Measurements from ENCODE around the gene ZCCHC9. TPM values are rescaled to one million over a fixed set of nuclear protein-coding genes. Genes with fewer than 3 reads are reported as not detected.

The ZCCHC9 gene
- total RNA-seq, 4 donors from 2014 or later = 10.0 to 36.2 (median 28.2) TPM

DNA sequence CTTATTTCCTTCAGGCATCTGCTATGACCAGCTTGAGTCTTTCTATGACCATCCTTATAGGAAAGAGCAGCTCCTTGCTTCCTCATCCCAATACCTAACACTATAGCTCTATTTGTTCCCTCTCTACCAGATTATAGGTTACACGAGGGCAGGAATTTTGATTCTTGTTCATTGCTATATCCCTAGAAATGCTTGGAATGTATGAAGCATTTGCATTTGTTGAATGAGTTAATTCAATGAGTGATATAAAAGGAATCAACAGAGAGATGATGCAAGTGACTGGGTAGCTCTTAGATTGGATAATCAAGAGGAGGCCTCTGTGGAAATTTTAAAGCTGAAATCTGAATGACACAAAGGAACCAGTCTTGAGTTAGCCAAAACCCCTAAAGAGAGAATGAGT is 13.9 kb downstream of the ZCCHC9 start:
- no peak for DNase-seq
- Histone ChIP-seq H3K36me3 (no peaks in the 10 kb centered on the region), H3K9me3 (no peaks in the 10 kb centered on the region), H3K4me3 (no peak overlapping the region), H3K4me1 (no peaks in the 10 kb centered on the region), H3K27ac (no peak overlapping the region), H3K27me3 (no peaks in the 10 kb centered on the region)
- no peak for TF ChIP-seq POLR2A (IDR thresholded peaks at IDR 0.05)
- TF ChIP-seq, protein P1, sequence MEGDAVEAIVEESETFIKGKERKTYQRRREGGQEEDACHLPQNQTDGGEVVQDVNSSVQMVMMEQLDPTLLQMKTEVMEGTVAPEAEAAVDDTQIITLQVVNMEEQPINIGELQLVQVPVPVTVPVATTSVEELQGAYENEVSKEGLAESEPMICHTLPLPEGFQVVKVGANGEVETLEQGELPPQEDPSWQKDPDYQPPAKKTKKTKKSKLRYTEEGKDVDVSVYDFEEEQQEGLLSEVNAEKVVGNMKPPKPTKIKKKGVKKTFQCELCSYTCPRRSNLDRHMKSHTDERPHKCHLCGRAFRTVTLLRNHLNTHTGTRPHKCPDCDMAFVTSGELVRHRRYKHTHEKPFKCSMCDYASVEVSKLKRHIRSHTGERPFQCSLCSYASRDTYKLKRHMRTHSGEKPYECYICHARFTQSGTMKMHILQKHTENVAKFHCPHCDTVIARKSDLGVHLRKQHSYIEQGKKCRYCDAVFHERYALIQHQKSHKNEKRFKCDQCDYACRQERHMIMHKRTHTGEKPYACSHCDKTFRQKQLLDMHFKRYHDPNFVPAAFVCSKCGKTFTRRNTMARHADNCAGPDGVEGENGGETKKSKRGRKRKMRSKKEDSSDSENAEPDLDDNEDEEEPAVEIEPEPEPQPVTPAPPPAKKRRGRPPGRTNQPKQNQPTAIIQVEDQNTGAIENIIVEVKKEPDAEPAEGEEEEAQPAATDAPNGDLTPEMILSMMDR (IDR thresholded peaks at IDR 0.05) = no peak
- intact Hi-C loops (cut with DNase I; ENCODE audit: low total_unique reads) = no loop called here

DNA sequence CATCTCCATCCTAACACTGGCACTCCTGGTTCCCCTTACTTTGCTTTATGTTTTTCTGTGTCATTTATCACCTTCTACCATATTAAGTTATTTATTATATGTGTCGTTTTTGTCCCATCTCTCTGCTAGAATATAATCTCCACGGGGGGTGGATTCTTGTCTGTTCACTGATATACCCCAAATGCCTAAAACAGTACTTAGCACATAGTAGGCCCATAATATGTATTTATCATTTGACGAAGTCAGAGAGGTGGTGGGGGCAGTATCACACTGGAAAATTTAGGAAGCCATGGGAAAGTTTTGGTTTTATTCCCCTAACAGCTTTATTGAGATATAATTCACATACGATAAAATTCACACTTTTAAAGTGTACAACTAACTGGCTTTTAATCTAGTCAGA is 14.4 kb downstream of the ZCCHC9 start:
- H3K36me3 ChIP-seq = no peaks in the 10 kb centered on the region
- no peak for DNase-seq
- no peak overlapping the region for H3K4me3 ChIP-seq
- no peaks in the 10 kb centered on the region for H3K4me1 ChIP-seq
- no peak for TF ChIP-seq POLR2A (IDR thresholded peaks at IDR 0.05)
- TF ChIP-seq, protein P1 (IDR thresholded peaks at IDR 0.05) = no peak
- intact Hi-C loops (cut with DNase I; ENCODE audit: low total_unique reads) = no loop called here
- H3K27ac ChIP-seq = no peak overlapping the region
- H3K27me3 ChIP-seq = no peaks in the 10 kb centered on the region
- H3K9me3 ChIP-seq = no peaks in the 10 kb centered on the region

DNA sequence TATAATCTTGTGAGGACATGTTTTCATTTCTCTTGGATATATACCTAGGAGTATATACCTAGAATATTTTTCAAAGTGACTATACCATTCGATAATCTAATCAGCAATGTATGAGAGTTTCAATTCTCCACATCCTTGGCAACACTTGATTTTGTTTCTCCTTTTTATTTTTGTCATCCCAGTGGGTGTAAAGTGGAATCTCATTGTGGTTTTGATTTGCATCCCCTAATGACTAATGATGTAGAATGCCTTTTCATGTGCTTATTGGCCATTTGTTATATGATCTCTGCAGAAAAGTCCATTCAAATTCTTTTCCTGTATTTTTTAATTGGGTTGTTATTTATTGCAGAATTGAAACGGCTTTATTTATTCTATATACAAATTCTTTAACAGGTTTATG is 15.2 kb downstream of the ZCCHC9 start:
- Histone ChIP-seq H3K4me1 (no peaks in the 10 kb centered on the region), H3K4me3 (no peak overlapping the region), H3K36me3 (no peaks in the 10 kb centered on the region), H3K27me3 (no peaks in the 10 kb centered on the region), H3K9me3 (no peaks in the 10 kb centered on the region), H3K27ac (no peak overlapping the region)
- TF ChIP-seq POLR2A (IDR thresholded peaks at IDR 0.05) = no peak
- TF ChIP-seq, protein P1 (IDR thresholded peaks at IDR 0.05) = no peak
- intact Hi-C loops (cut with DNase I; ENCODE audit: low total_unique reads) = no loop called here
- no peak for DNase-seq

DNA sequence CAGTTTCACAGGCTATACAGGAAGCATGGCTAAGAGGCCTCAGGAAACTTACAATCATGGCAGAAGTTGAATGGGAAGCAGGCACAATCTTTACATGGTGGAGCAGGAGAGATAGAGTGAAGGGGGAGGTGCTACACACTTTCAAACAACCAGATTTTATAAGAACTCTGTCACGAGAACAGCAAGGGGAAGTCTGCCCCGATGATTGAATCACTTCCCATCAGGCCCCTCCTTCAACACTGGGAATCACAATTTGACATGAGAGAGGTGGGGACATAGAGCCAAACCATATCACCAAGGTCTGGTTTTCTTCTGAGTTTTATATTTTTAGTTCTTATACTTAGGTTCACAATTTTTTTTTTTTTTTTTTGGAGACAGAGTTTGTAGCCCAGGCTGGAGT is 16.1 kb downstream of the ZCCHC9 start:
- no peak for TF ChIP-seq POLR2A (IDR thresholded peaks at IDR 0.05)
- TF ChIP-seq, protein P1 (IDR thresholded peaks at IDR 0.05) = no peak
- intact Hi-C loops (cut with DNase I; ENCODE audit: low total_unique reads) = no loop called here

DNA sequence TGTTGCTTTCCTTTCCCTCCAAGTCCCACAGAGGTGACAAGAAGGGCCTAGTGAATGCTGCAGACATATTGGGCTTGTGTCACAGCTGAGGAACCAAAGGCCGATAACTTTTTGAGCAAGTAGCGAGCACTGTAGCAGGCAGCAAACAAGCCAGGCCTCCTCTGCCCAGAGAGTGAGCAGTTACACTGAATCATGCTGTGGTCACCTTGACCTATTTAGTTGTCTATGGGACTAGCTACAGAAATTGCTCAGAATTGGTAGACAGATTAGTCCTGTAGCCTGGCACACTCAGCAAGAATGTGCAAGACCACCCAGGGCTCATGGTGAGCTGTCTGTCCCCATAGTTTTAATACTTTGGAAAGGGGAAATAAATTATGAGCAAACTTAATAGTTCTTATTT is 25.2 kb downstream of the ZCCHC9 start:
- TF ChIP-seq, protein P1 (IDR thresholded peaks at IDR 0.05) = no peak
- TF ChIP-seq POLR2A (IDR thresholded peaks at IDR 0.05) = no peak
- Histone ChIP-seq H3K4me3 (no peak overlapping the region), H3K27me3 (no peaks in the 10 kb centered on the region), H3K9me3 (no peaks in the 10 kb centered on the region), H3K27ac (no peak overlapping the region), H3K36me3 (no peaks in the 10 kb centered on the region), H3K4me1 (no peaks in the 10 kb centered on the region)
- no peak for DNase-seq
- intact Hi-C loops (cut with DNase I; ENCODE audit: low total_unique reads) = no loop called here

More for the DNA sequence above, 16.1 kb downstream of the ZCCHC9 start:
- Histone ChIP-seq H3K4me1 (no peaks in the 10 kb centered on the region), H3K27ac (no peak overlapping the region), H3K9me3 (no peaks in the 10 kb centered on the region), H3K27me3 (no peaks in the 10 kb centered on the region), H3K4me3 (no peak overlapping the region), H3K36me3 (no peaks in the 10 kb centered on the region)
- no peak for DNase-seq

All from uterus (tissue), 4 donors.